Mucosa of stomach (tissue), 1 donor: ENCODE measurements around the gene RPL32.
A peak's percentile ranks its signal among the peaks of the same experiment; 100 is the strongest.
"Not testable (repeated sequence)": the region's sequence is repeated elsewhere in the genome, so short reads cannot be mapped to it uniquely, and the experiment has no call there.

Source experiments
- H3K27me3 ChIP-seq: one replicate; pipeline ENCODE4 v1.7.0; 2013; ENCODE audit warnings: mild to moderate bottlenecking, low read length; ENCODE audit not compliant: control insufficient read depth, insufficient read depth
- H3K36me3 ChIP-seq: one replicate; pipeline ENCODE4 v1.7.0; 2013; ENCODE audit warnings: low read length; ENCODE audit not compliant: control insufficient read depth, insufficient read depth
- H3K4me1 ChIP-seq: one replicate; pipeline ENCODE4 v1.7.0; 2013; ENCODE audit warnings: mild to moderate bottlenecking, low read length; ENCODE audit not compliant: control insufficient read depth, insufficient read depth
- H3K4me3 ChIP-seq: one replicate; pipeline ENCODE4 v1.7.0; 2013; ENCODE audit warnings: low read length
- H3K9ac ChIP-seq: one replicate; pipeline ENCODE4 v1.7.0; 2013; ENCODE audit warnings: mild to moderate bottlenecking, low read length, moderate library complexity
- H3K9me3 ChIP-seq: one replicate; pipeline ENCODE4 v1.7.0; 2013; ENCODE audit warnings: mild to moderate bottlenecking, low read length, moderate library complexity; ENCODE audit not compliant: control insufficient read depth
- donor health status: Pancreatic carcinoma.

Gene RPL32

GRCh38 chr3:12861611-12862010, 20.2 kb upstream of the RPL32 start:
- Histone ChIP-seq H3K4me1 (no peaks in the 10 kb centered on the region), H3K9ac (no peak overlapping the region), H3K9me3 (no peaks in the 10 kb centered on the region), H3K36me3 (no peaks in the 10 kb centered on the region), H3K4me3 (no peak overlapping the region), H3K27me3 (no peaks in the 10 kb centered on the region)

- Histone ChIP-seq H3K4me3 (no peak overlapping the region), H3K4me1 (no peaks in the 10 kb centered on the region), H3K9me3 (no peaks in the 10 kb centered on the region), H3K36me3 (no peaks in the 10 kb centered on the region), H3K9ac (no peak overlapping the region), H3K27me3 (peaks cover 4% of the 10 kb centered on the region)
These were observed 18.5 kb upstream of the RPL32 start for GRCh38 chr3:12859840-12860239.

- Histone ChIP-seq H3K9me3 (no peaks in the 10 kb centered on the region), H3K36me3 (no peaks in the 10 kb centered on the region), H3K4me1 (no peaks in the 10 kb centered on the region), H3K9ac (no peak overlapping the region), H3K4me3 (no peak overlapping the region), H3K27me3 (peaks cover 4% of the 10 kb centered on the region)
These were observed 15.3 kb upstream of the RPL32 start for GRCh38 chr3:12856626-12857025.

GRCh38 chr3:12854565-12854964, 13.2 kb upstream of the RPL32 start:
- Histone ChIP-seq H3K27me3 (peaks cover 4% of the 10 kb centered on the region), H3K9me3 (no peaks in the 10 kb centered on the region), H3K4me1 (no peaks in the 10 kb centered on the region), H3K36me3 (no peaks in the 10 kb centered on the region), H3K4me3 (no peak overlapping the region), H3K9ac (no peak overlapping the region)

- H3K9ac ChIP-seq, H3K36me3 ChIP-seq, H3K27me3 ChIP-seq, H3K4me3 ChIP-seq, H3K4me1 ChIP-seq, H3K9me3 ChIP-seq: not testable (repeated sequence)
These were observed 12.5 kb upstream of the RPL32 start for GRCh38 chr3:12853847-12854246.

- H3K9me3 ChIP-seq: no peaks in the 10 kb centered on the region
- H3K4me3 ChIP-seq: no peak overlapping the region
- H3K36me3 ChIP-seq: no peaks in the 10 kb centered on the region
- H3K4me1 ChIP-seq: no peaks in the 10 kb centered on the region
- no peak overlapping the region for H3K9ac ChIP-seq
- peaks cover 4% of the 10 kb centered on the region for H3K27me3 ChIP-seq
These were observed 10.8 kb upstream of the RPL32 start for GRCh38 chr3:12852201-12852600.

GRCh38 chr3:12845811-12846210, 4.4 kb upstream of the RPL32 start:
- Histone ChIP-seq H3K9ac (no peak overlapping the region), H3K4me3 (no peak overlapping the region), H3K27me3 (no peaks in the 10 kb centered on the region), H3K4me1 (no peaks in the 10 kb centered on the region), H3K9me3 (no peaks in the 10 kb centered on the region), H3K36me3 (no peaks in the 10 kb centered on the region)

- Histone ChIP-seq H3K9me3 (no peaks in the 10 kb centered on the region), H3K27me3 (no peaks in the 10 kb centered on the region), H3K4me1 (peaks cover 6% of the 10 kb centered on the region), H3K9ac (no peak overlapping the region), H3K4me3 (no peak overlapping the region), H3K36me3 (peaks cover 10% of the 10 kb centered on the region)
These were observed 1.1 kb upstream of the RPL32 start for GRCh38 chr3:12842469-12842868.

- Histone ChIP-seq H3K27me3 (no peaks in the 10 kb centered on the region), H3K9ac (peak overlapping the region; percentile 91), H3K9me3 (no peaks in the 10 kb centered on the region), H3K4me1 (peaks cover 6% of the 10 kb centered on the region), H3K4me3 (peak overlapping the region; percentile 99), H3K36me3 (peaks cover 12% of the 10 kb centered on the region)
These were observed 584 bp upstream of the RPL32 start for GRCh38 chr3:12841970-12842328.

- Histone ChIP-seq H3K4me3 (peak overlapping the region; percentile 99), H3K9ac (peak overlapping the region; percentile 91), H3K27me3 (no peaks in the 10 kb centered on the region), H3K9me3 (no peaks in the 10 kb centered on the region), H3K36me3 (peaks cover 17% of the 10 kb centered on the region), H3K4me1 (peaks cover 6% of the 10 kb centered on the region)
These were observed 695 bp downstream of the RPL32 start for GRCh38 chr3:12840591-12841148.

- peak overlapping the region; percentile 99 for H3K4me3 ChIP-seq
- not testable (repeated sequence) for H3K9me3 ChIP-seq, H3K4me1 ChIP-seq, H3K27me3 ChIP-seq
- H3K9ac ChIP-seq: peak overlapping the region; percentile 91
- peaks cover 17% of the 10 kb centered on the region for H3K36me3 ChIP-seq
These were observed 1.2 kb downstream of the RPL32 start for GRCh38 chr3:12840148-12840547.

- H3K9ac ChIP-seq: peak overlapping the region; percentile 91
- H3K36me3 ChIP-seq: peaks cover 17% of the 10 kb centered on the region
- H3K9me3 ChIP-seq: no peaks in the 10 kb centered on the region
- no peaks in the 10 kb centered on the region for H3K27me3 ChIP-seq
- no peak overlapping the region for H3K4me3 ChIP-seq
- H3K4me1 ChIP-seq: peaks cover 6% of the 10 kb centered on the region
These were observed 2.0 kb downstream of the RPL32 start for GRCh38 chr3:12839156-12839946.
